Measurements from ENCODE around the gene SHPK.
A peak's percentile ranks its signal among the peaks of the same experiment; 100 is the strongest.

The SHPK gene

DNA sequence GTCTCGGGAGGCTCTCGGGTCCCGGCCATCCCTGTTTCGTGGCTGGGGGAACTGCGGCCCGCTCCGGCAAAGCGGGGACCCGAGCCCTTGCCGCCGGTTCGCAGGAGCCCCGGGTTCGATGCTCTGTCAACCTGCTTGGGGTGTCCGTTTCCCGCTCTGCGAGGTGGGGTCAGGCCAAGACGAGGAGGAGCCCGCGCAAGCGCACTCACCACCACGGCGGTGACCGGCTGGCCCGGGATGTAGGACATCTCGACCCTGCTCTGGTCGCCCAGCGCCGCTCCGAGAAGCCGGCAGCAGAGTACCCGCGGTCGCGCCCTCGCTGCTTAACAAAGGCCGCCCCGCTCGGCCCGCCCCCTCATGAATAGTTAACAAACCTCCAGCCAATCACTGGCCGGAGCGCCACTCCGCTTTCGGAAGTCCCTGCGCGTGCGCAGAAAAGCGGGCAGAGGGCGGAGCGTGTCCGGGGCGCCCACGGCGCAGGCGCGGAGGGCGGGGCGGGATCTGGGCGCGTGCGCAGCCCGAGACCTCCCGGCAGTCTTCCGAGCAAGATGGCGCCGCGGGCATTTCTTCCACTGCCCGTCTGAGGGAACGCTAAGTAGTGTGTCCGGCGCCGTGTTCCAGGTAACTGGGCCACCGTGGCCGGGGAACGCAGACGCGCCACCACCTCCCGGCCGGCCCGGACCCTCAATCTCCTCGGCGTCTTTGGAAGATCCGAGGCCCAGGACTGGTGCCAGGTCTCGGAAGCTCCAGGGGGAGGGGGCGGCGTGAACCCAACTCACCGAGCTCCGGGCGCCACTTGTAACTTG is 32.4 kb upstream of the SHPK start, which contains the start of the genes EMC6 and TAX1BP3:
Gene EMC6, plus strand, starts transcription at position 534 of the 806 bp plus-strand sequence. CDS start 335 bp downstream, outside the sequence.
Gene TAX1BP3, minus strand, starts transcription at position 300 of the 806 bp plus-strand sequence. Its CDS starts 52 bp downstream, at position 248.
- Histone ChIP-seq H3K4me3 (peak within 1 kb of the TSS; percentile 100), H3K27ac (peak within 1 kb of the TSS; percentile 92 to 100)
- peak; percentile 99 for DNase-seq (ENCODE audit: low spot score)
- TF ChIP-seq, protein P1, sequence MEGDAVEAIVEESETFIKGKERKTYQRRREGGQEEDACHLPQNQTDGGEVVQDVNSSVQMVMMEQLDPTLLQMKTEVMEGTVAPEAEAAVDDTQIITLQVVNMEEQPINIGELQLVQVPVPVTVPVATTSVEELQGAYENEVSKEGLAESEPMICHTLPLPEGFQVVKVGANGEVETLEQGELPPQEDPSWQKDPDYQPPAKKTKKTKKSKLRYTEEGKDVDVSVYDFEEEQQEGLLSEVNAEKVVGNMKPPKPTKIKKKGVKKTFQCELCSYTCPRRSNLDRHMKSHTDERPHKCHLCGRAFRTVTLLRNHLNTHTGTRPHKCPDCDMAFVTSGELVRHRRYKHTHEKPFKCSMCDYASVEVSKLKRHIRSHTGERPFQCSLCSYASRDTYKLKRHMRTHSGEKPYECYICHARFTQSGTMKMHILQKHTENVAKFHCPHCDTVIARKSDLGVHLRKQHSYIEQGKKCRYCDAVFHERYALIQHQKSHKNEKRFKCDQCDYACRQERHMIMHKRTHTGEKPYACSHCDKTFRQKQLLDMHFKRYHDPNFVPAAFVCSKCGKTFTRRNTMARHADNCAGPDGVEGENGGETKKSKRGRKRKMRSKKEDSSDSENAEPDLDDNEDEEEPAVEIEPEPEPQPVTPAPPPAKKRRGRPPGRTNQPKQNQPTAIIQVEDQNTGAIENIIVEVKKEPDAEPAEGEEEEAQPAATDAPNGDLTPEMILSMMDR (IDR thresholded peaks at IDR 0.05): no peak

DNA sequence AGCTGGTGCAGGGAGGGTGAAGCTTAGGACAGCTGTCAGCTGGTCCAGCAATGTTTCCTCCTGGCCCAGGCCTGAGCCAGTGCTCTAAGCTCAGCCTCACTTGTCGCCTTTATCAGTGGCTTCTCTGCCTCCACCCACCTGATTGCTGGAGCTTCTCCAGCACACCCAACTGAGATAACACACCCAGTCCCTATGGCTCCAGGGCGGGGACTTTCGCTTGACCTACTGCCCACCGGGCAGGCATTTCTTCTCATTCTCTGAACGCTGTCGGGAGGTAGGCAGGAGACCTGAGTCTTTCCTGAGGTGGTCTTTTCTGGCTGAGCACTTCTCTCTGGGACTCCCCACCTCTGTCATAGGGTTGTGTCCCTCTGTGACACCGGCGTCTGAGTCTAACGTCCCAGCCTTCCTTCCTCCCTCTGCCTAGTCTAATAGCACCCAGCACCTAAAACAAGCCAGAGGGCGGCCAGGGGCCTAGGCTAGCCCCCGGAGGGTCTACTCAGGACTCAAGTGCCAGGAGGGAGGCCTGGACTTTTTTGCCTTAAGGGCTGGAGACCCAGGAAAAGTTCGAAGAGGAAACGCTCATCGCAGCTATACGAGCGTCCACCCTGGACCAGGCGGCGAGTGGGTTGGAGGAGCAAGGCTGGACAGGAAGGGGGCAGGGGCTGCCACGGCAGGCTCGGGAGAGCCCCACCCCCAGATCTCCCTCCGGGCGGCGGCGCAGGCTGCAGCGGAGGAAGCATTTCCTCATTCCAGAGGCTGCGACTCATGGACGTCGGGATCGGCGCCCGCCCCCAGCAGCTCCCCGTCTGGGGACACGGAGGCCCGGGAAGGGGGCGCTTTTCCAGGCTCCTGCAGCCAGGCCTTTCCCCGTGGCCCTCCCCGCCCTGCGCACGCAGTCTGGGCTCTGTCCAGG is 31.6 kb upstream of the SHPK start:
- peak; percentile 95 for DNase-seq (ENCODE audit: low spot score)
- peak overlapping the region; percentile 92 to 100 for H3K27ac ChIP-seq

DNA sequence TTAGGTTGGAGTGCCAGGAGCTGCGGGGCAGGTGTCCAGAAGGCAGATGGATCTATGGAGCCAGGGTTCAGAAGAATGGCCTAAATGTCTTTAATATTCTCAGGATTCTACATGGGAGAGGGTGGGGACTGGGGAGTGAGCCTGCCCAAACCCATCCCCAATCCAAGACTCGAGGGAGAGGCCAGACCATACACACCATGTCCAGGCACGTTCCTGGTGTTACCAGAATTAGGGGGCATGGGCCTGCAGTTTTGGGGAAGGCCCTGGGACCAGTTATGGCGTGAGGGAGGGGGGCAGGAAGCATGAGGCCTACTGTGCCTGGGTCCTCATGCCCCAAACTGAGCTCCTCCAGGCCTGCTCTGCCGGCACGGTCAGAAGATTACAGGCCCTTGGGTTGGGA is 30.5 kb upstream of the SHPK start:
- no peak for DNase-seq (ENCODE audit: low spot score)
- Histone ChIP-seq H3K27ac (peak overlapping the region in 1 of 2 donors; percentile 100), H3K4me3 (peak overlapping the region; percentile 100)
- TF ChIP-seq, protein P1 (IDR thresholded peaks at IDR 0.05): no peak

More for the DNA sequence above, 31.6 kb upstream of the SHPK start:
- TF ChIP-seq, protein P1 (IDR thresholded peaks at IDR 0.05): no peak
- peak overlapping the region; percentile 100 for H3K4me3 ChIP-seq

DNA sequence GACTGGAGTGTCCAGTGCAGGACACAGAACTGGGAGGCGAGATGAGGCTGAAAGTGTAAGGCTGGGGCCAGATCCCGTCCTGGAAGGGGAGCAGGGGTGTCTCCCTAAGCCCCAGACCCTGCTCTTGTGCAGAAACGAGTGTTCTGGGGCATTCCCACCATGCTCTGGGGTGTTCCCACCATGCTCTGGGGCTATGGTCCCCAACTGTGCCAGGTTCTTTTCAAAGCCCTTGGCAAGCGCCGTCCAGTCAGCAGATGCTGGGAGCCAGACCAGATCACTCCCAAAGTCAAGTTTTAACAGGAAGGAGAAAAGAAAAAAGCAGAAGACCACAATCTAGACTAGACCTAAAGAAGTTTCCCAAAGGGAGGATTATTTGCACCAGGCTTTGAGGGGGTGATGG is 29.8 kb upstream of the SHPK start:
- H3K4me3 ChIP-seq: no peak overlapping the region
- DNase-seq (ENCODE audit: low spot score): no peak
- H3K27ac ChIP-seq: no peak overlapping the region
- TF ChIP-seq, protein P1 (IDR thresholded peaks at IDR 0.05): no peak

DNA sequence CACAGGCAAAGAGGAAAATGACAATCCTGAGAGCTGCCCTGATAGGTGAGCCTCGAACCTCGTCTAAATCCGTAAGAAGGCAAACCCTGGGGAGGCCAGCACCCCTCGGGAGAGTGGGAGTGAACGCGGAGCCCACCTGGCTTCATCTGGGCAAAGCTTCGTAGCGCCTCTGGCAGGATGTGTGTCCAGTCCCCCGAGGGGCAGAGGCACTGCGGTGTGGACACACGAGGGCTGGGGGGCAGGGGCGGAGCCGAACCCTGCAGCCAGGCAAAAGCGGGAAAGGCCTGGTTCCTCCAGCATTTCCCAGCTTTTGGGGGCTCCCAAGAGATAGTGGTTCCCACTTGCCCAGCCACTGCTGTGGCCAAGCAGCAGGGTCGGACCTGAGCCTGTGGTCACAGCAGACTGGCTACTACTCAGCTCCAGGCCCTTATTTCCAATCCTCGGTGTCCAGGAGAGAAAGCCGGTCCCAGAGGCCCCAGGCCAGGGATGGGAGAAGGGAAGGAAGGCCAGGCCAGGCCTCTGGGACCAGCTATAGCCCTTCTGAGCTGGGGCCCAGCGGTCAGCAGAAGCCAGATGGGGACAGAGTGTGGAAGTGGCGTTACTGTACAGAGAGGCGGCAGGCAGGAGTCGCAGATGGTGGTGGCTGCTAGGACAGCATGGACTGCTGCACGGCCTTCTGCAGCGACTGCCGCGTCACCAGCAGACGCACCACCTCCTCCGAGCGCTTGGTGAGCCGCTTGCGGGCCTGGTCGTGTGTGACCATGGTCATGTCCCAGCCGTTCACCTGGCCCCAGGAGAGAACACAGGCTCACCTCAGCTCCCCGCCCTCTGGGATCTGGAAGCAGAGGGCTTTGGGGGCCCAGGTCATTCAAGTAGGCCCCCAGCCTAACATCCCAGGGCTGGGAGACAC is 27.3 kb upstream of the SHPK start:
- DNase-seq (ENCODE audit: low spot score): no peak

More for the DNA sequence above, 27.3 kb upstream of the SHPK start:
- TF ChIP-seq, protein P1 (IDR thresholded peaks at IDR 0.05): no peak
- H3K27ac ChIP-seq: no peak overlapping the region
- H3K4me3 ChIP-seq: no peak overlapping the region
